ENCODE measurements around the gene MLH3. TPM values are rescaled to one million over a fixed set of nuclear protein-coding genes. Genes with fewer than 3 reads are reported as not detected.

Gene MLH3
- polyA plus RNA-seq, 1 of the 3 experiments (the other 2 are of a cell fraction): 3.8 TPM

- H3K4me3 ChIP-seq (ENCODE audit: low read depth in 2 of 2, low read length in 1 of 2): peak within 1 kb of the TSS; percentile 71 to 78
- no peaks in the 10 kb centered on the region for H4K20me1 ChIP-seq (ENCODE audit: insufficient read depth)
- ChIA-PET POLR2A (interaction anchor here (1.0 kb wide), 2 partner anchors 108 to 110 kb away, joined by 3 read pairs; partner anchors contain the start of gene PGF), CTCF (interaction anchor here (0.9 to 5.6 kb wide), 11 partner anchors 8 to 202 kb away, joined by 3 to 26 read pairs (median 4); partner anchors contain the start of gene MLH3)
- 0 out of 2 replicates have a peak, but pooled peaks cover 5% of the 10 kb centered on the region for H3K9me3 ChIP-seq
- H3K27ac ChIP-seq (ENCODE audit: low read depth in 2 of 2, low read length in 1 of 2): peak within 1 kb of the TSS; percentile 10 to 67; a peak in 3 of 4 replicates
- peak within 1 kb of the TSS; percentile 69 for H3K9ac ChIP-seq
- H3F3A ChIP-seq (replicated peaks; ENCODE audit: insufficient read depth): peaks cover 23% of the 10 kb centered on the region
- peaks cover 0 to 13% of the 10 kb centered on the region in 2 experiments for H3K36me3 ChIP-seq (replicated peaks in 1 of 2; ENCODE audit: control insufficient read depth in 1 of 2, insufficient read depth in 2 of 2, low read length in 1 of 2)
- WGBS (ENCODE audit: low lambda C conversion rate): 0% methylated on average over 17 of the region's 34 CpGs
- peak within 1 kb of the TSS; percentile 92 for H3K4me2 ChIP-seq
- no peaks in the 10 kb centered on the region for H3K27me3 ChIP-seq (ENCODE audit: insufficient read depth)
- peak; percentile 93 for DNase-seq
- peak within 1 kb of the TSS; percentile 75 for H2AFZ ChIP-seq (ENCODE audit: low read depth)
- H3K9me2 ChIP-seq: no peaks in the 10 kb centered on the region
- H3K79me2 ChIP-seq (ENCODE audit: insufficient read depth): peaks cover 56% of the 10 kb centered on the region
- H3K4me1 ChIP-seq (ENCODE audit: control insufficient read depth in 1 of 2, insufficient read depth in 2 of 2, low read depth in 1 of 2, low read length in 1 of 2): peaks cover 0 to 8% of the 10 kb centered on the region in 2 experiments; a peak in 1 of 4 replicates
- TF ChIP-seq RXRA (IDR thresholded peaks at IDR 0.05; ENCODE audit: borderline replicate concordance, low read depth): no peak
- TF ChIP-seq NRF1 (IDR thresholded peaks at IDR 0.05; ENCODE audit: low read depth, low read length): no peak
- no peak for TF ChIP-seq FOSL2 (IDR thresholded peaks at IDR 0.05; ENCODE audit: borderline replicate concordance, low read depth)
- no peak for TF ChIP-seq MEF2A (IDR thresholded peaks at IDR 0.05; ENCODE audit: borderline replicate concordance, low read depth)
- TF ChIP-seq, protein P1, sequence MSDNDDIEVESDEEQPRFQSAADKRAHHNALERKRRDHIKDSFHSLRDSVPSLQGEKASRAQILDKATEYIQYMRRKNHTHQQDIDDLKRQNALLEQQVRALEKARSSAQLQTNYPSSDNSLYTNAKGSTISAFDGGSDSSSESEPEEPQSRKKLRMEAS (IDR thresholded peaks at IDR 0.05; ENCODE audit: low read depth): peak; percentile 69
- TF ChIP-seq, protein P2, sequence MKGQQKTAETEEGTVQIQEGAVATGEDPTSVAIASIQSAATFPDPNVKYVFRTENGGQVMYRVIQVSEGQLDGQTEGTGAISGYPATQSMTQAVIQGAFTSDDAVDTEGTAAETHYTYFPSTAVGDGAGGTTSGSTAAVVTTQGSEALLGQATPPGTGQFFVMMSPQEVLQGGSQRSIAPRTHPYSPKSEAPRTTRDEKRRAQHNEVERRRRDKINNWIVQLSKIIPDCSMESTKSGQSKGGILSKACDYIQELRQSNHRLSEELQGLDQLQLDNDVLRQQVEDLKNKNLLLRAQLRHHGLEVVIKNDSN (IDR thresholded peaks at IDR 0.05; ENCODE audit: borderline replicate concordance, low read depth): no peak
- TF ChIP-seq ELF1 (IDR thresholded peaks at IDR 0.05): peak; percentile 75
- no peak for TF ChIP-seq ZBTB33 (IDR thresholded peaks at IDR 0.05; ENCODE audit: borderline replicate concordance, low read depth)
- no peak for TF ChIP-seq TCF12 (IDR thresholded peaks at IDR 0.05)
- TF ChIP-seq RAD21 (IDR thresholded peaks at IDR 0.05; ENCODE audit: low read length): no peak
- TF ChIP-seq CHD2 (IDR thresholded peaks at IDR 0.05; ENCODE audit: low read length, partially characterized antibody): peak; percentile 74
- TF ChIP-seq IRF3 (IDR thresholded peaks at IDR 0.05; ENCODE audit: low read depth, low read length): peak; percentile 70
- peak; percentile 69 for TF ChIP-seq GABPA (IDR thresholded peaks at IDR 0.05; ENCODE audit: low read depth)
- 0 out of 2 replicates have a peak, but pooled peaks have one; percentile 46 for TF ChIP-seq SIN3A (IDR thresholded peaks at IDR 0.05; ENCODE audit: borderline replicate concordance, low read depth, low read length)
- TF ChIP-seq RCOR1 (IDR thresholded peaks at IDR 0.05; ENCODE audit: low read length): no peak
- no peak for TF ChIP-seq GATA2 (CRISPR knock-in tag; IDR thresholded peaks at IDR 0.05)
- no peak for TF ChIP-seq YY1 (IDR thresholded peaks at IDR 0.05; ENCODE audit: low read depth)
- peak; percentile 76; the same call in 1 of the 2 replicates for TF ChIP-seq MXI1 (IDR thresholded peaks at IDR 0.05; ENCODE audit: low read depth, low read length)
- no peak for TF ChIP-seq NFIC (IDR thresholded peaks at IDR 0.05; ENCODE audit: borderline replicate concordance)
- TF ChIP-seq, protein P3, sequence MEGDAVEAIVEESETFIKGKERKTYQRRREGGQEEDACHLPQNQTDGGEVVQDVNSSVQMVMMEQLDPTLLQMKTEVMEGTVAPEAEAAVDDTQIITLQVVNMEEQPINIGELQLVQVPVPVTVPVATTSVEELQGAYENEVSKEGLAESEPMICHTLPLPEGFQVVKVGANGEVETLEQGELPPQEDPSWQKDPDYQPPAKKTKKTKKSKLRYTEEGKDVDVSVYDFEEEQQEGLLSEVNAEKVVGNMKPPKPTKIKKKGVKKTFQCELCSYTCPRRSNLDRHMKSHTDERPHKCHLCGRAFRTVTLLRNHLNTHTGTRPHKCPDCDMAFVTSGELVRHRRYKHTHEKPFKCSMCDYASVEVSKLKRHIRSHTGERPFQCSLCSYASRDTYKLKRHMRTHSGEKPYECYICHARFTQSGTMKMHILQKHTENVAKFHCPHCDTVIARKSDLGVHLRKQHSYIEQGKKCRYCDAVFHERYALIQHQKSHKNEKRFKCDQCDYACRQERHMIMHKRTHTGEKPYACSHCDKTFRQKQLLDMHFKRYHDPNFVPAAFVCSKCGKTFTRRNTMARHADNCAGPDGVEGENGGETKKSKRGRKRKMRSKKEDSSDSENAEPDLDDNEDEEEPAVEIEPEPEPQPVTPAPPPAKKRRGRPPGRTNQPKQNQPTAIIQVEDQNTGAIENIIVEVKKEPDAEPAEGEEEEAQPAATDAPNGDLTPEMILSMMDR (IDR thresholded peaks at IDR 0.05): 0 out of 2 replicates have a peak, but pooled peaks have one; percentile 7
- TF ChIP-seq SMC3 (IDR thresholded peaks at IDR 0.05; ENCODE audit: low read depth, low read length): no peak
- TF ChIP-seq PBX3 (IDR thresholded peaks at IDR 0.05): peak; percentile 99
- TF ChIP-seq JUND (IDR thresholded peaks at IDR 0.05): no peak
These were observed 12.4 kb upstream of the MLH3 start, which contains the start of gene ACYP1 for GRCh38 chr14:75063491-75064204. ACYP1 (minus strand) TSS chr14:75064024; CDS start chr14:75063553, 471 bp downstream.

All from SK-N-SH (cell line).